ENCODE measurements around the gene SMPX. TPM values are rescaled to one million over a fixed set of nuclear protein-coding genes. Genes with fewer than 3 reads are reported as not detected.

Gene SMPX
- total RNA-seq, 1 donor from 2014 or later, result not detected

DNA sequence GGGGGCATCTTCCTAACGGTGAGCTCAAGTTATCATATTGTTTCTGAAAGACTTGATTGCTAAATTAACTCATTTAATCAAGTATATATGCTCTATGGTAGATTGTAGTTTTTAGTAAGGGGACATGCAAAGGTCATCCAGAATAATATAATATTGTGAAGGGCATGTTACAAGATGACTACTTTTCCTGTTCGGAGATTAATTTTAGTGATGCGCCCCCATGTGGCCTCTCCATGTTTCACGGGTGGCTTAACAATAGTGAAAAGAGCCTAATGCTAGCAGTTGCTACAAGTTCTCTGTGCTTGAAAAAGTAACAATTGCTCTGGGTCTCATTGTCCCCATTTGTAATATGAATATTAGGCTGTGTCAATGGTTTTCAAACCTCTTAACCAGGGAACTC lies 12.2 kb downstream of the SMPX start:
- Mint-ChIP-seq H3K27ac (ENCODE audit: unreplicated experiment) (no peak overlapping the region), H3K4me3 (ENCODE audit: unreplicated experiment) (no peak overlapping the region), H3K9me3 (ENCODE audit: unreplicated experiment) (peaks cover 7% of the 10 kb centered on the region), H3K36me3 (ENCODE audit: unreplicated experiment) (no peaks in the 10 kb centered on the region), H3K27me3 (ENCODE audit: unreplicated experiment) (peaks cover 6% of the 10 kb centered on the region), H3K4me1 (ENCODE audit: low read depth, unreplicated experiment) (peaks cover 42% of the 10 kb centered on the region)
- TF ChIP-seq, protein P1, sequence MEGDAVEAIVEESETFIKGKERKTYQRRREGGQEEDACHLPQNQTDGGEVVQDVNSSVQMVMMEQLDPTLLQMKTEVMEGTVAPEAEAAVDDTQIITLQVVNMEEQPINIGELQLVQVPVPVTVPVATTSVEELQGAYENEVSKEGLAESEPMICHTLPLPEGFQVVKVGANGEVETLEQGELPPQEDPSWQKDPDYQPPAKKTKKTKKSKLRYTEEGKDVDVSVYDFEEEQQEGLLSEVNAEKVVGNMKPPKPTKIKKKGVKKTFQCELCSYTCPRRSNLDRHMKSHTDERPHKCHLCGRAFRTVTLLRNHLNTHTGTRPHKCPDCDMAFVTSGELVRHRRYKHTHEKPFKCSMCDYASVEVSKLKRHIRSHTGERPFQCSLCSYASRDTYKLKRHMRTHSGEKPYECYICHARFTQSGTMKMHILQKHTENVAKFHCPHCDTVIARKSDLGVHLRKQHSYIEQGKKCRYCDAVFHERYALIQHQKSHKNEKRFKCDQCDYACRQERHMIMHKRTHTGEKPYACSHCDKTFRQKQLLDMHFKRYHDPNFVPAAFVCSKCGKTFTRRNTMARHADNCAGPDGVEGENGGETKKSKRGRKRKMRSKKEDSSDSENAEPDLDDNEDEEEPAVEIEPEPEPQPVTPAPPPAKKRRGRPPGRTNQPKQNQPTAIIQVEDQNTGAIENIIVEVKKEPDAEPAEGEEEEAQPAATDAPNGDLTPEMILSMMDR (IDR thresholded peaks at IDR 0.05; ENCODE audit: partially characterized antibody, unreplicated experiment), result peak; percentile 50
- DNase-seq, result peak; percentile 52

DNA sequence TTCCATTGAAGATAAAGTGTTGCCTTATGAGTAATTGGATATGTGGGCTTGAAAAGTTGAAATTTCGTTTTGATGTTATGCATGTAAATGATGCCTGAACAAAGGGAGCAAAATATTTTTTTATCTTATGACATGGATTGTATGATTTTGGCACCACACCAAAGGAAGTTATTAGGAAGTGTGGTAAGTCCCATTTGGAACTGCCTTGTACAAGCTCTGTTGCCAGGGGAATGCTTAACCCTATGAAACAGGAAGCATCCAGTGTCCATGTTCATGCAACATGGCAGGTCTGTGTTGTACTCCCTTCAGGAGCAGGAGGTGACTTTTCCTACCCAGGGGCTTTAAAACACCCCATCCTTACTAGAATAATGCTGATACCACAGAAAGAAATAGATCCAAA lies 13.2 kb downstream of the SMPX start:
- H3K4me3 Mint-ChIP-seq (ENCODE audit: unreplicated experiment), result no peak overlapping the region
- TF ChIP-seq, protein P1 (IDR thresholded peaks at IDR 0.05; ENCODE audit: partially characterized antibody, unreplicated experiment), result no peak
- no peak for DNase-seq
- H3K27ac Mint-ChIP-seq (ENCODE audit: unreplicated experiment), result no peak overlapping the region
- peaks cover 45% of the 10 kb centered on the region for H3K4me1 Mint-ChIP-seq (ENCODE audit: low read depth, unreplicated experiment)
- peaks cover 7% of the 10 kb centered on the region for H3K9me3 Mint-ChIP-seq (ENCODE audit: unreplicated experiment)
- H3K27me3 Mint-ChIP-seq (ENCODE audit: unreplicated experiment), result peaks cover 6% of the 10 kb centered on the region
- H3K36me3 Mint-ChIP-seq (ENCODE audit: unreplicated experiment), result no peaks in the 10 kb centered on the region

DNA sequence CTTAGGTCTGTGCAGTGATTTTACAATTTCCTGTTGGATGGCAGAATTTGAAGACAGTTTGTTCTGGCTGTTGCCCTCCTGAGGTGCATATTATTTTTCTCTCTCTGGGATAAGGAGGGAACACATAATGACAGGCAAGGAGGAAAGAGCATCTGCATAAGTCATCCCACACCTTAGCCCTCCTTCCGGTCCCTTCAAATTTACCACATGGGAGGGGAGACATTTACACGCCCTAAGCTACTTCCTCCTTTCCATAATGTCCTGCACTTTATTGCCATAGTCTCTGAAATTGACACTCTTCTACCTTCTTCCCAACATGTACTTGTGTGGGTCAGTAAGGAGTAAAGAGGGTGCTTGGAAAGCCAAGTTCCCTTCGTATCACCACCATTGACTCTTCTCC lies 13.9 kb downstream of the SMPX start:
- no peaks in the 10 kb centered on the region for H3K36me3 Mint-ChIP-seq (ENCODE audit: unreplicated experiment)
- peaks cover 42% of the 10 kb centered on the region for H3K4me1 Mint-ChIP-seq (ENCODE audit: low read depth, unreplicated experiment)
- TF ChIP-seq, protein P1 (IDR thresholded peaks at IDR 0.05; ENCODE audit: partially characterized antibody, unreplicated experiment), result no peak
- DNase-seq, result no peak
- H3K27me3 Mint-ChIP-seq (ENCODE audit: unreplicated experiment), result peaks cover 6% of the 10 kb centered on the region
- H3K9me3 Mint-ChIP-seq (ENCODE audit: unreplicated experiment), result peaks cover 7% of the 10 kb centered on the region
- H3K27ac Mint-ChIP-seq (ENCODE audit: unreplicated experiment), result peak overlapping the region; percentile 43
- peak overlapping the region; percentile 39 for H3K4me3 Mint-ChIP-seq (ENCODE audit: unreplicated experiment)

DNA sequence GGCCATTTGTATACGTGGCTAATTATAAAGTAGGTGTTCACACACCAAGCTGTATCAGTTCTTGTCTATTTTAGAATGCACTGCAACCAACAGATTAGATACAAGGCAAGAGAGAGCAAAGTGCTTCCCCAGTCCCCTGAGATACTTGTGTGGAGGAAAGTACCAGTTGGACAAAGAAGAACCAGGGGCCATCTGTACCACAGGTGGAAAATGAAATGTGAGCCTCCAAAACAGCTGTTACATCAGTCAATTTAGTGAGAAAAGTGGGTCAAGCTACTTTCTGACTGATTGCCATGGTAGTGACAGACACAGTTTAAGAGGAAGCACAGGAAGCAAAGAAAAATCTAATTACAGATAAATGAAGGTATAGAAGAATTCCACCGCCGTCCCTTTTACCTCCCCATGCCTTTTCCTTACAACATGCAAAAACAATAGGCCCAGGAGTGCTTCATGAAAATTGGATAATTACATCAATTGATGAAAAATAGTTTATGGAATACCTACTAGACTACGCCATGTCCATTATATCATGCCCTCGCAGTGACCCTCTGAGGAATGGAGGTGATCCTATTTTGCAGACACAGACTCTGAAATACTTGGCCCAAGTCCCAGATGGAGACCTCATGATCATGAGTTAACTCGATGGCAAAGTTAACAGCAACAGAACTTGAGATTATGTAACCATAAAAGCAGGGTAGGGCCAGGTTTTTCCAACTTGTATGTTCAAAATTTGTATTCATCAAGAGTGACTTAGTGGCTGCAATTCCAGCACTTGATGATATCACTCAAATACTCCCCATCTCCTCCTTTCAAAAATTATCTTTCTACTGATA lies 15.8 kb downstream of the SMPX start:
- peak overlapping the region; percentile 59 for H3K4me3 Mint-ChIP-seq (ENCODE audit: unreplicated experiment)
- peaks cover 42% of the 10 kb centered on the region for H3K4me1 Mint-ChIP-seq (ENCODE audit: low read depth, unreplicated experiment)
- peak overlapping the region; percentile 83 for H3K27ac Mint-ChIP-seq (ENCODE audit: unreplicated experiment)

More for the DNA sequence above, 15.8 kb downstream of the SMPX start:
- TF ChIP-seq, protein P1 (IDR thresholded peaks at IDR 0.05; ENCODE audit: partially characterized antibody, unreplicated experiment), result no peak
- H3K27me3 Mint-ChIP-seq (ENCODE audit: unreplicated experiment), result peaks cover 6% of the 10 kb centered on the region
- no peak for DNase-seq
- peaks cover 7% of the 10 kb centered on the region for H3K9me3 Mint-ChIP-seq (ENCODE audit: unreplicated experiment)
- no peaks in the 10 kb centered on the region for H3K36me3 Mint-ChIP-seq (ENCODE audit: unreplicated experiment)
